Sigmoid colon (tissue), 7 donors: ENCODE data around the gene CD28. TPM values are rescaled to one million over a fixed set of nuclear protein-coding genes. Genes with fewer than 3 reads are reported as not detected.

ENCODE experiments used
- DNase-seq: peaks from one replicate; pipeline ENCODE4 v3.0.0-alpha.2; 2019
- H3K27ac ChIP-seq, 4 donors: fragments of 200-600 bp; sonication (generic); one replicate each; pipeline ENCODE4 v1.5.1; 2016 to 2019; ENCODE audit warnings: mild to moderate bottlenecking in 1 of 4
- H3K27me3 ChIP-seq, 3 donors: fragments of 200-600 bp; sonication (generic); one replicate each; pipeline ENCODE4 v1.5.1; 2019; ENCODE audit warnings: mild to moderate bottlenecking in 1 of 3
- H3K36me3 ChIP-seq, 4 donors: fragments of 200-600 bp; sonication (generic); one replicate each; pipeline ENCODE4 v1.5.1; 2016 to 2019
- H3K4me1 ChIP-seq, 4 donors: fragments of 200-600 bp; sonication (generic); one replicate each; pipeline ENCODE4 v1.5.1; 2017 to 2019
- H3K4me3 ChIP-seq, 4 donors: fragments of 200-600 bp; sonication (generic); one replicate each; pipeline ENCODE4 v1.5.1; 2017 to 2019; ENCODE audit warnings: mild to moderate bottlenecking in 2 of 4, moderate library complexity in 1 of 4
- H3K9me3 ChIP-seq, 4 donors: fragments of 200-600 bp in 3 of 4; sonication (generic) in 3 of 4; one replicate each; pipeline versions ENCODE4 v1.5.1 to v1.6.1; 2013 to 2019
- EP300 ChIP-seq, 4 donors: sonication (generic); formaldehyde crosslinking; IDR thresholded peaks; one replicate each; pipeline ENCODE4 v1.6.1; 2017; ENCODE audit warnings: antibody characterized with exemption in 4 of 4
- POLR2A ChIP-seq, 2 donors: fragments of 450-650 bp; IDR thresholded peaks; one replicate each; pipeline ENCODE4 v1.6.1; 2016; ENCODE audit warnings: antibody characterized with exemption in 2 of 2, mild to moderate bottlenecking in 2 of 2, moderate library complexity in 2 of 2
- POLR2AphosphoS5 ChIP-seq, 4 donors: sonication (generic); formaldehyde crosslinking; IDR thresholded peaks; one replicate each; pipeline ENCODE4 v1.6.1; 2017; ENCODE audit warnings: antibody characterized with exemption in 4 of 4
- WGBS, 2 donors: extraction: QIAGEN DNeasy Blood & Tissue Kit; methylation state at CpG; one replicate each; pipeline ENCODE4 v1.1.7; 2013; 5-methylcytosine and 5-hydroxymethylcytosine counted together
- intact Hi-C: fragments of 100-400 bp; cut with DNase I; formaldehyde crosslinking; loops from one replicate; pipeline ENCODE4 v1.15.1; 2023
- polyA plus RNA-seq, 3 donors: library from polyadenylated mRNA; stranded (reverse); fragments of 200-250 nt; gene quantifications; one replicate each; pipeline ENCODE4 v1.2.3, GENCODE V29; 2013
- total RNA-seq, 4 donors: library from RNA; depleted of rRNA; stranded (reverse); fragments of >200 nt; gene quantifications; one replicate each; pipeline ENCODE4 v1.1.0, GENCODE V29; 2016
- TF ChIP-seq, protein P1 (sequence below), 4 experiments: fragments of 450-650 bp in 3 of 4; fragments of 200-600 bp in 1 of 4; IDR thresholded peaks; one replicate each; pipeline ENCODE4 v1.5.1; 2016 to 2019; ENCODE audit warnings: antibody characterized with exemption in 4 of 4, mild to moderate bottlenecking in 3 of 4, moderate library complexity in 2 of 4
- donor health status: healthy with polysubstance abuse.
- donor health status: Bipolar disorder and iron deficiency.
- donor health status: healthy.

CD28 gene
- total and polyA plus RNA-seq, 7 donors = under 0.01 to 6.2 (median 1.1) TPM

DNA sequence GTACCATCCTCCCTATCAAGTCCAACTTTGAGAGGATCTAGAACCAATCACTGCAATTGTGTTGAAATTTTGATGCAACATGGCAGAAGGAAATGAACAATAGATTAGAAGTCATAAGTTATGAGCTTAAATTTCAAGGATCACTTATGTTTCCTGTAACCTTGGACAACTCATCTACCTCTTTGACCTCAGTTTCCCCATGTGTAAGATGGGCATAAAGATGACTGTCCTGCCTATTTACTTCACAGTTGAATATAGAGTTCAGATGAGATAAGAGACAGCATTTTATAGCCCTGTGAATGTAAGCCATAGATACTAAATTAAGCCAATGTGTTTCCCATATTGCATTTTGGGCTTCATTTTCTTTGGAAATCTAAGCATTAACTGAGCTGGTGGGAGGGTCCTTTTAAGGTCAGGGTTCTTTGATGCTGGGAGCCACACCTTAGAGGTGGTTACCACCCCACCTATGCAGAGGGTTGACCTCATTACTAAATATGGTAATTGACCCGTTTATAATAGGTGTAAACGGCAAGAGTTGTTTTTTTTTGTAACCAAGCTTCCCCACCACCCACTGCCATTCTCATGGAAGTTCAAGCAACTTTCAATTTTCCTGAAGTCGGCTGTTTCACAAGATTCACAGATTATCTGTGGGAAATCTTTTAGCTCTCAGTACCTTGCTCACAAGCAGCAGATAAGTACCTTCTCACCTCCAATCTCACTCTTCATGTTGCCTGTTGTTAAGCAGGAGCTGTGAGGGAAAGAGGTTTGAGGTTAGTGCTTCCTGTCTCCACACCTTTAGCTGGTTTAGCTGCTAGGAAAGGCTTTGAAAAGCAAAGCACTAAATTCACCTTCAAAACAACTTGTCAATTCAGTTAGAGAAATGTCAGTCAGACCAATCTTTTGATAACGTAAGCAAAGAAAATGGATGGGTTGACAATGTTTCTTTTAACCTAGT lies 13.3 kb downstream of the CD28 start:
- H3K36me3 ChIP-seq = no peaks in the 10 kb centered on the region
- no peak overlapping the region for H3K4me3 ChIP-seq
- no peaks in the 10 kb centered on the region for H3K27me3 ChIP-seq
- no peak overlapping the region for H3K27ac ChIP-seq
- no peaks in the 10 kb centered on the region for H3K4me1 ChIP-seq
- intact Hi-C loops = no loop called here
- DNase-seq = no peak
- TF ChIP-seq EP300 (IDR thresholded peaks at IDR 0.05) (no peak), POLR2AphosphoS5 (IDR thresholded peaks at IDR 0.05) (no peak), POLR2A (IDR thresholded peaks at IDR 0.05) (no peak)
- TF ChIP-seq, protein P1, sequence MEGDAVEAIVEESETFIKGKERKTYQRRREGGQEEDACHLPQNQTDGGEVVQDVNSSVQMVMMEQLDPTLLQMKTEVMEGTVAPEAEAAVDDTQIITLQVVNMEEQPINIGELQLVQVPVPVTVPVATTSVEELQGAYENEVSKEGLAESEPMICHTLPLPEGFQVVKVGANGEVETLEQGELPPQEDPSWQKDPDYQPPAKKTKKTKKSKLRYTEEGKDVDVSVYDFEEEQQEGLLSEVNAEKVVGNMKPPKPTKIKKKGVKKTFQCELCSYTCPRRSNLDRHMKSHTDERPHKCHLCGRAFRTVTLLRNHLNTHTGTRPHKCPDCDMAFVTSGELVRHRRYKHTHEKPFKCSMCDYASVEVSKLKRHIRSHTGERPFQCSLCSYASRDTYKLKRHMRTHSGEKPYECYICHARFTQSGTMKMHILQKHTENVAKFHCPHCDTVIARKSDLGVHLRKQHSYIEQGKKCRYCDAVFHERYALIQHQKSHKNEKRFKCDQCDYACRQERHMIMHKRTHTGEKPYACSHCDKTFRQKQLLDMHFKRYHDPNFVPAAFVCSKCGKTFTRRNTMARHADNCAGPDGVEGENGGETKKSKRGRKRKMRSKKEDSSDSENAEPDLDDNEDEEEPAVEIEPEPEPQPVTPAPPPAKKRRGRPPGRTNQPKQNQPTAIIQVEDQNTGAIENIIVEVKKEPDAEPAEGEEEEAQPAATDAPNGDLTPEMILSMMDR (IDR thresholded peaks at IDR 0.05) = no peak
- no peaks in the 10 kb centered on the region for H3K9me3 ChIP-seq
- WGBS, 2 donors = 44 to 46% methylated on average over 4 of the region's 4 CpGs

DNA sequence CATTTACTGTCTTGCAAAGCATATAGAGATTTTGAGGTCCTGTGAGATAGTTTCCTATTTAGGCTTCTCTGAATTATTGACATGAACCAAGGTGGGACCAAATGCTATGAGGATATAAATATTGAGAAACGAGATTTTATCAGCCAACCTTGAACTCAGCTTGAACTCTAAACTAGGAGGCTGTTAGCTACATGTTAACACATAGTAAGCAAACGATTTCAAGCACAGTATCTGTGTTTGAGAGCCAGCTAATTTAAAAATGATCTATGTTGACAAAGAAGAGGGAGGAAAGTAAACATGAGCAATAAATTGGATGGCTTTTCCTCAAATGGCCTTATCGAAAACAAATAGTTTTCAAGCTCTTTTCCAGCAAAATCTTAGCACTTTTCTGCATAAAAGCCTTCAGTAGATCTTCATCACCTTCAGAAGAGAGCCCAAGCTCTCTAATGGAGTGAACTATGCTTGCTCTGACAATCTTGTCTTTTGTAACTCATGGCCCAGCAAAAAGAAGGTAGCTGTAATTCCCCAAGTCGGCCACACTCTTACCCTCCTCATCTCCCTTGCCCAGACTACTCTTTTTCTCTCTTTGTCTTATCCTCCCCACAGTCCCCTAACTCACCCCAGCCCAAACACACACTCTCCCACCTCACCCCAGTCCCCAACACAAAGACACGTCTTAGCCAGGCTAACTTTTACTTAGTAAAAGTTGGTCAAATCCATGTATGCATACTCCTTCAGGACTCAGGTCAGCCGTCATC lies 14.7 kb downstream of the CD28 start:
- TF ChIP-seq POLR2A (IDR thresholded peaks at IDR 0.05) (no peak), EP300 (IDR thresholded peaks at IDR 0.05) (no peak), POLR2AphosphoS5 (IDR thresholded peaks at IDR 0.05) (no peak)
- TF ChIP-seq, protein P1 (IDR thresholded peaks at IDR 0.05) = no peak
- Histone ChIP-seq H3K4me1 (no peaks in the 10 kb centered on the region), H3K27me3 (no peaks in the 10 kb centered on the region), H3K27ac (no peak overlapping the region), H3K36me3 (no peaks in the 10 kb centered on the region), H3K9me3 (no peaks in the 10 kb centered on the region), H3K4me3 (no peak overlapping the region)
- intact Hi-C loops = no loop called here
- WGBS, 2 donors = 54 to 64% methylated on average over 6 of the region's 6 CpGs
- no peak for DNase-seq

DNA sequence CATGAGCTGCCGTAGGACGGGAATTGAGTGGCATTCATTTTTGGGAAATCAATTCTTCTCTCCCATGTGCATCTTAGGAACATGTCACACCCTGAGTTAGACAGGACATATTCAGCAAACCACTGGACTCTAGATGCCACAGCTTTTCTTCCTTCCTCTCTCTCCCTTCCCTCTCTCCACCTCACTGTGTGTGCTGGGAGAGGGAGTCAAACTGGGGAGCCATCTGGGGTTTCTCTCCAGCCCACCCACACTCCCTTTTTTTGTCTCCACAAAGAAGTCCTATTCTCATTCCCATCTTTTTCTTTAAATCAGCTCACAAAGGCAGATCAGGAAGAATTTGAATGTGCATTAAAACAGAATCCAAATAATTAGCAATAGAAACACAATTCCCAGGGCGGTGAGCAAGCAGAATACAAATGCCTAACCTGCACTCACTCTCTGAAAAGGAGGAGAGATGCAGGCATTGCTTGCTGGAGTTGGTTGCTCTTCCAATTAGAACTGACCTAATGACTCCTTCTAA lies 15.4 kb downstream of the CD28 start:
- intact Hi-C loops = no loop called here
- Histone ChIP-seq H3K27ac (no peak overlapping the region), H3K27me3 (no peaks in the 10 kb centered on the region), H3K4me1 (no peaks in the 10 kb centered on the region), H3K4me3 (no peak overlapping the region), H3K9me3 (no peaks in the 10 kb centered on the region), H3K36me3 (no peaks in the 10 kb centered on the region)
- WGBS, 2 donors = 92% methylated on average over 3 of the region's 3 CpGs
- DNase-seq = no peak
- TF ChIP-seq EP300 (IDR thresholded peaks at IDR 0.05) = no peak
- TF ChIP-seq POLR2AphosphoS5 (IDR thresholded peaks at IDR 0.05) = no peak
- TF ChIP-seq, protein P1 (IDR thresholded peaks at IDR 0.05) = no peak
- TF ChIP-seq POLR2A (IDR thresholded peaks at IDR 0.05) = no peak

DNA sequence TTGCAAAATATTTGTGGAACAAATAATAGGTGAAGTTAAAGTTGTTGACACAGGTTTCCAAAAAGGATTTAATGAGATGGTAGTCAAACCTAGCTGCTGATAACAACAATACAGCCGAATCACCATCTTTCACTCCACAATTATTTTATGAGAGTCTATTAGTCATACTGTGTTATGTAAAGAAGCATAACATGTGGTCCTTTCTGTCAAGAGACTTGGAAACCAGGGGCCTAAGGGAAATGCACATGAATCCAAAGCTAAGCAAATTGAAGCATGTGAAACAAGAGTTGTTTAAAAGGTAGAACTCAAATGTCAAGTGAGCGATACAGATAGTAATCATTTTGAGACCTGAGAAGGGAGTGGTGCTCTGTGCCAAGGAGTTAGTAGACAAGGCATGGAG lies 16.0 kb downstream of the CD28 start:
- no peaks in the 10 kb centered on the region for H3K36me3 ChIP-seq
- WGBS, 2 donors = 52 to 74% methylated on average over 2 of the region's 2 CpGs
- intact Hi-C loops = no loop called here

More for the DNA sequence above, 16.0 kb downstream of the CD28 start:
- no peak for DNase-seq
- H3K4me3 ChIP-seq = no peak overlapping the region
- H3K27ac ChIP-seq = no peak overlapping the region
- TF ChIP-seq, protein P1 (IDR thresholded peaks at IDR 0.05) = no peak
- no peak for TF ChIP-seq POLR2AphosphoS5 (IDR thresholded peaks at IDR 0.05)
- TF ChIP-seq EP300 (IDR thresholded peaks at IDR 0.05) = no peak
- TF ChIP-seq POLR2A (IDR thresholded peaks at IDR 0.05) = no peak
- H3K27me3 ChIP-seq = no peaks in the 10 kb centered on the region
- no peaks in the 10 kb centered on the region for H3K4me1 ChIP-seq
- H3K9me3 ChIP-seq = no peaks in the 10 kb centered on the region
